Endothelial cell of umbilical vein (primary cell): ENCODE results near the gene LHX4. TPM values are rescaled to one million over a fixed set of nuclear protein-coding genes. Genes with fewer than 3 reads are reported as not detected.

Source experiments
- BruUV-seq: library from RNA; stranded (reverse); fragments of 400-500 nt; replicated peaks from 2 replicates; lab custom pipeline; 2021; lab: Mats Ljungman, UMichigan
- CTCF ChIA-PET: fragments of 300-600, 350-600 bp; sonication (Branson Sonifier 250); formaldehyde crosslinking; loops from one replicate; lab custom pipeline; 2021; ENCODE audit warnings: antibody characterized with exemption, inconsistent platforms; lab: Charles Lee
- POLR2A ChIA-PET: fragments of 300-600, 350-600 bp; sonication (Branson Sonifier 250); formaldehyde crosslinking; loops from one replicate; lab custom pipeline; 2021; ENCODE audit warnings: antibody characterized with exemption, inconsistent platforms; lab: Charles Lee
- DNase-seq: peaks from one replicate; pipeline ENCODE4 v3.0.0-alpha.2; 2011; ENCODE audit warnings: low read depth, low spot score
- FAIRE-seq: peaks from 2 replicates; lab custom pipeline; 2011; peaks lifted over from hg19 to GRCh38; lab: Jason Lieb, UNC
- H2AFZ ChIP-seq: 2 replicates; pipeline ENCODE4 v1.6.0; 2012; ENCODE audit warnings: low read depth, low read length, control low read depth, inconsistent platforms
- H3K27ac ChIP-seq: 2 replicates; pipeline ENCODE4 v1.5.1; 2011; ENCODE audit warnings: low read depth, mild to moderate bottlenecking, control low read depth, low read length, moderate library complexity; ENCODE audit not compliant: insufficient read depth
- H3K27me3 ChIP-seq, 2 experiments: 2 replicates each; pipeline versions ENCODE4 v1.6.0 to v1.6.1; 2011; ENCODE audit warnings: low read length in 2 of 2, mixed read lengths in 1 of 2; ENCODE audit not compliant: control insufficient read depth in 2 of 2, insufficient read depth in 2 of 2
- H3K36me3 ChIP-seq, 2 experiments: 2 replicates in 1 of 2; 3 replicates in 1 of 2; pipeline ENCODE4 v1.5.1; 2011; ENCODE audit warnings: low read length in 2 of 2, mild to moderate bottlenecking in 1 of 2, moderate library complexity in 1 of 2; ENCODE audit not compliant: control insufficient read depth in 2 of 2, insufficient read depth in 2 of 2; ENCODE audit errors: extremely low read depth in 1 of 2
- H3K4me1 ChIP-seq: 3 replicates; pipeline ENCODE4 v1.5.1; 2011; ENCODE audit warnings: mild to moderate bottlenecking, low read length; ENCODE audit not compliant: control insufficient read depth, insufficient read depth; ENCODE audit errors: extremely low read depth
- H3K4me2 ChIP-seq: 2 replicates; pipeline ENCODE4 v1.6.1; 2011; ENCODE audit warnings: low read length, control low read depth, mixed read lengths; ENCODE audit not compliant: insufficient read depth
- H3K4me3 ChIP-seq, 3 experiments: fragments of 200-600 bp in 1 of 3; sonication (generic), shearing (Covaris generic) in 1 of 3; replicated peaks in 1 of 3; 2 replicates each; pipeline ENCODE4 v1.5.1; 2011 to 2016; ENCODE audit warnings: control low read depth in 3 of 3, low read length in 3 of 3, mild to moderate bottlenecking in 2 of 3, inconsistent platforms in 1 of 3, low read depth in 1 of 3, moderate library complexity in 1 of 3; ENCODE audit not compliant: insufficient read depth in 1 of 3
- H3K79me2 ChIP-seq: 2 replicates; pipeline ENCODE4 v1.6.0; 2012; ENCODE audit warnings: low read length, inconsistent platforms; ENCODE audit not compliant: control insufficient read depth, insufficient read depth
- H3K9ac ChIP-seq: replicated peaks from 2 replicates; pipeline ENCODE3; 2011; ENCODE audit warnings: low read length, control low read depth; ENCODE audit not compliant: insufficient read depth; ENCODE audit errors: extremely low read depth
- H3K9me1 ChIP-seq: replicated peaks from 3 replicates; pipeline ENCODE4 v1.6.0; 2011; ENCODE audit warnings: mild to moderate bottlenecking, low read length; ENCODE audit not compliant: control insufficient read depth, insufficient read depth; ENCODE audit errors: extremely low read depth
- H3K9me3 ChIP-seq: replicated peaks from 2 replicates; pipeline ENCODE4 v1.5.1; 2012; ENCODE audit warnings: low read length, inconsistent platforms; ENCODE audit not compliant: control insufficient read depth, insufficient read depth
- H4K20me1 ChIP-seq: replicated peaks from 2 replicates; pipeline ENCODE3; 2011; ENCODE audit warnings: mild to moderate bottlenecking, low read length; ENCODE audit not compliant: control insufficient read depth, insufficient read depth; ENCODE audit errors: extremely low read depth
- EZH2 ChIP-seq: IDR thresholded peaks from 2 replicates; pipeline ENCODE4 v1.6.1; 2012; ENCODE audit warnings: borderline replicate concordance, low read depth, mild to moderate bottlenecking, moderate library complexity, low read length, inconsistent platforms; ENCODE audit not compliant: severe bottlenecking
- FOS ChIP-seq: IDR thresholded peaks from 2 replicates; pipeline ENCODE4 v1.6.1; 2011; ENCODE audit warnings: mild to moderate bottlenecking, low read length, moderate library complexity, borderline replicate concordance; ENCODE audit not compliant: insufficient read depth
- GATA2 ChIP-seq: IDR thresholded peaks from 2 replicates; pipeline ENCODE4 v1.7.0; 2011; ENCODE audit warnings: low read depth, mild to moderate bottlenecking, moderate library complexity, mixed read lengths, low read length; ENCODE audit not compliant: insufficient read length, insufficient read depth
- MYC ChIP-seq: IDR thresholded peaks from one replicate; pipeline ENCODE4 v1.6.1; 2011; ENCODE audit warnings: mild to moderate bottlenecking, low read depth, low read length
- POLR2AphosphoS5 ChIP-seq: IDR thresholded peaks from 2 replicates; pipeline ENCODE4 v1.6.1; 2012; ENCODE audit warnings: low read depth, mild to moderate bottlenecking, control low read depth, low read length, moderate library complexity; ENCODE audit not compliant: insufficient read depth
- dilution Hi-C: fragments of 300-500 bp; cut with MboI; formaldehyde crosslinking; loops from one replicate; pipeline ENCODE4 v1.15.0; 2019; ENCODE audit warnings: low sequenced_read_pairs; ENCODE audit not compliant: extremely low pct_ligation_motif_present
- intact Hi-C: fragments of 100-400 bp; cut with micrococcal nuclease; formaldehyde crosslinking; loops from one replicate; pipeline ENCODE4 v1.10.0; 2022
- polyA plus RNA-seq, 4 experiments: library from polyadenylated mRNA; depleted of rRNA in 3 of 4; stranded (reverse) in 3 of 4; unstranded in 1 of 4; fragments of >200 nt; gene quantifications; 2 replicates each; pipeline versions ENCODE4 v1.2.1 to v1.2.3, GENCODE V29; 2011 to 2012; ENCODE audit warnings: missing spikeins in 1 of 4
- total RNA-seq: library from RNA; stranded (reverse); gene quantifications from 2 replicates; pipeline ENCODE4 v1.2.3, GENCODE V29; 2021
- TF ChIP-seq, protein P1 (sequence below), 2 donors: IDR thresholded peaks; 1 replicate in 1 of 2; 2 replicates in 1 of 2; pipeline ENCODE4 v1.5.1; 2011; ENCODE audit warnings: low read length in 2 of 2, mild to moderate bottlenecking in 2 of 2, moderate library complexity in 2 of 2, control low read depth in 1 of 2, inconsistent platforms in 1 of 2, low read depth in 1 of 2; ENCODE audit not compliant: insufficient read depth in 1 of 2; ENCODE audit errors: extremely low read depth in 1 of 2
- TF ChIP-seq, protein P2 (sequence below): IDR thresholded peaks from 2 replicates; pipeline ENCODE4 v1.6.1; 2011; ENCODE audit not compliant: insufficient read depth, insufficient read length

LHX4 gene
- total and polyA plus RNA-seq, 2 donors (not counting 3 experiments of a cell fraction or from before 2014, with no cell fraction given), result not detected

DNA sequence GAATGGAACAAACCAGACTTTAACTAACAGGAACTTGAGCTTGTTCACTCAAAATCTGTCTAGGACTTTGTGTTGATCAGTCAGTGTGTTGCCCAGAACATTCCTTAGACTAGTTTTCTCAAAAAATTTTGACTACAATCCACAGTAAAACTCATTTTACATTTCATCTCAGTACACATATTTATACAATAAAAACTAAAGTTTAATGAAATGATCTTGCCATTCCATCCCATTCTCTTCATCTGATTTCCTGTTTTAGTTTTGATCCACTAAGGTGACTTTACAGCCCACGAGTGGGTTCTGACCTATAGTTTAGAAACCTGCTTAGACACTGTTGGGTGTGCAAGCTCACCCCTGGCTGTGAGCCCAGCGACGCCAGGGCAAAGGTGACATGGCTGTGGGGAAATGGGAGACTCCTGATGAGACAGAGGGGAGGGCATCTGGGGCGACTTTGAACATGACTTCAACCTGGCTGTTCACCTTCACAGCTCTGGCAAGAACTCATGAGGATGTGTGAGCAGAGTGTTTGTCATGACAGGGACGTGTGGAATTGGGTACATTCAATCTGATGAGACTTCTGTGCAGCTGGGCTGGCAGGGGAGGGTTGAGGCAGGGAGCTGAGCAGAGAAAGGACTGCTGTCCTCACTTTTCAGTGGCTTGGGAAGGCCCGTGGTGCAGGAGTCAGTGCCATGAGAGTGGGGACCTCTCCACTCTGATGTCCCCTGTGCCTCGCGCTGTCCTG, 40.6 kb downstream of the LHX4 start:
- Histone ChIP-seq H3K4me2 (no peak overlapping the region), H4K20me1 (no peaks in the 10 kb centered on the region), H3K4me3 (no peak overlapping the region), H3K27ac (no peak overlapping the region), H3K4me1 (no peaks in the 10 kb centered on the region), H3K9me1 (no peaks in the 10 kb centered on the region), H3K79me2 (no peaks in the 10 kb centered on the region), H3K36me3 (peaks cover 0 to 2% of the 10 kb centered on the region in 2 experiments), H3K27me3 (no peaks in the 10 kb centered on the region), H3K9me3 (no peaks in the 10 kb centered on the region), H3K9ac (no peak overlapping the region), H2AFZ (no peak overlapping the region)
- intact Hi-C loops, result no loop called here
- TF ChIP-seq, protein P1, sequence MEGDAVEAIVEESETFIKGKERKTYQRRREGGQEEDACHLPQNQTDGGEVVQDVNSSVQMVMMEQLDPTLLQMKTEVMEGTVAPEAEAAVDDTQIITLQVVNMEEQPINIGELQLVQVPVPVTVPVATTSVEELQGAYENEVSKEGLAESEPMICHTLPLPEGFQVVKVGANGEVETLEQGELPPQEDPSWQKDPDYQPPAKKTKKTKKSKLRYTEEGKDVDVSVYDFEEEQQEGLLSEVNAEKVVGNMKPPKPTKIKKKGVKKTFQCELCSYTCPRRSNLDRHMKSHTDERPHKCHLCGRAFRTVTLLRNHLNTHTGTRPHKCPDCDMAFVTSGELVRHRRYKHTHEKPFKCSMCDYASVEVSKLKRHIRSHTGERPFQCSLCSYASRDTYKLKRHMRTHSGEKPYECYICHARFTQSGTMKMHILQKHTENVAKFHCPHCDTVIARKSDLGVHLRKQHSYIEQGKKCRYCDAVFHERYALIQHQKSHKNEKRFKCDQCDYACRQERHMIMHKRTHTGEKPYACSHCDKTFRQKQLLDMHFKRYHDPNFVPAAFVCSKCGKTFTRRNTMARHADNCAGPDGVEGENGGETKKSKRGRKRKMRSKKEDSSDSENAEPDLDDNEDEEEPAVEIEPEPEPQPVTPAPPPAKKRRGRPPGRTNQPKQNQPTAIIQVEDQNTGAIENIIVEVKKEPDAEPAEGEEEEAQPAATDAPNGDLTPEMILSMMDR (IDR thresholded peaks at IDR 0.05; ENCODE audit: extremely low read depth in 1 of 2, insufficient read depth in 1 of 2, low read depth in 1 of 2, low read length in 2 of 2), result no peak
- TF ChIP-seq EZH2, result no peak
- TF ChIP-seq, protein P2, sequence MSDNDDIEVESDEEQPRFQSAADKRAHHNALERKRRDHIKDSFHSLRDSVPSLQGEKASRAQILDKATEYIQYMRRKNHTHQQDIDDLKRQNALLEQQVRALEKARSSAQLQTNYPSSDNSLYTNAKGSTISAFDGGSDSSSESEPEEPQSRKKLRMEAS, result no peak
- no peak for TF ChIP-seq MYC
- no peak for TF ChIP-seq FOS
- TF ChIP-seq GATA2, result no peak
- no peak for TF ChIP-seq POLR2AphosphoS5
- no peak for FAIRE-seq
- dilution Hi-C loops, result no loop called here
- ChIA-PET POLR2A (no interaction called here), CTCF (interaction anchor here (1.3 to 1.7 kb wide), 3 partner anchors 9 to 18 kb away, joined by 3 to 6 read pairs (median 4); no protein-coding TSS in a partner anchor)
- DNase-seq, result no peak
- BruUV-seq, result no TSS peak
